ENCODE data around the gene SSBP1.

- TF ChIP-seq CTCF (IDR thresholded peaks at IDR 0.05; ENCODE audit: low read depth, low read length, missing input control) (no peak), SP1 (IDR thresholded peaks at IDR 0.05) (no peak), RAD21 (IDR thresholded peaks at IDR 0.05) (no peak), JUND (IDR thresholded peaks at IDR 0.05) (no peak), REST (IDR thresholded peaks at IDR 0.05) (no peak), TAF1 (conservative IDR thresholded peaks at IDR 0.05) (no peak), ZBTB33 (IDR thresholded peaks at IDR 0.05) (no peak), EGR1 (IDR thresholded peaks at IDR 0.05; ENCODE audit: low read depth in 2 of 2) (no peak), YY1 (IDR thresholded peaks at IDR 0.05) (no peak), RXRA (IDR thresholded peaks at IDR 0.05) (no peak), GABPA (IDR thresholded peaks at IDR 0.05 in 1 of 2, conservative IDR thresholded peaks at IDR 0.05 in 1 of 2) (no peak), FOXA2 (IDR thresholded peaks at IDR 0.05) (no peak), MAX (IDR thresholded peaks at IDR 0.05) (no peak), FOXA1 (IDR thresholded peaks at IDR 0.05) (no peak)
These were observed 22.1 kb upstream of the SSBP1 start for GRCh38 chr7:141715794-141716689.

Data from liver (tissue), 3 donors.